ENCODE results near the gene MS4A6A. TPM values are rescaled to one million over a fixed set of nuclear protein-coding genes. Genes with fewer than 3 reads are reported as not detected.

Gene MS4A6A
- total RNA-seq, 1 experiment from 2014 or later = not detected

GRCh38 chr11:60124802-60125432, 58.0 kb downstream of the MS4A6A start:
- no peaks in the 10 kb centered on the region for H3K27me3 ChIP-seq (ENCODE audit: insufficient read depth, low read length)
- H2BK12ac ChIP-seq (ENCODE audit: insufficient read length, low read depth, low read length) = no peak overlapping the region
- no peaks in the 10 kb centered on the region for H3K36me3 Mint-ChIP-seq (ENCODE audit: insufficient read depth in 1 of 3, low read depth in 3 of 3)
- H3K14ac ChIP-seq (ENCODE audit: insufficient read depth, low read length) = no peak overlapping the region
- WGBS (ENCODE audit: extremely low coverage, insufficient read length, low lambda C conversion rate) = no CpG with 5 or more reads among the region's 11 CpGs
- no peak overlapping the region for H3K56ac ChIP-seq (ENCODE audit: insufficient read length, low read depth, low read length)
- no peak for TF ChIP-seq CTCF (conservative IDR thresholded peaks at IDR 0.05)
- H3K23ac ChIP-seq (ENCODE audit: insufficient read length, low read depth, low read length) = no peak overlapping the region
- H3K79me2 ChIP-seq (ENCODE audit: insufficient read depth, low read length) = no peaks in the 10 kb centered on the region
- no peaks in the 10 kb centered on the region for H3K27me3 Mint-ChIP-seq (ENCODE audit: low read depth)
- DNase-seq = no peak
- no peak overlapping the region for H2BK120ac ChIP-seq (ENCODE audit: low read depth, low read length, poor library complexity, severe bottlenecking)
- peaks cover 3% of the 10 kb centered on the region in 2 experiments; a peak in 3 of 5 replicates for H3K9me3 Mint-ChIP-seq
- no peak overlapping the region for H4K8ac ChIP-seq (replicated peaks; ENCODE audit: insufficient read length, low read depth, low read length)
- no peaks in the 10 kb centered on the region for H3K9me3 ChIP-seq (ENCODE audit: control insufficient read depth, low read depth, low read length)
- H2AFZ ChIP-seq (ENCODE audit: low read length) = no peak overlapping the region
- H3K27ac Mint-ChIP-seq = peak overlapping the region; percentile 35 to 72 (median 66); a peak in 4 of 7 replicates
- no peak overlapping the region for H3K4ac ChIP-seq (ENCODE audit: low read depth, low read length)
- H3K4me2 ChIP-seq (ENCODE audit: insufficient read depth, insufficient read length, low read length) = no peak overlapping the region
- H4K20me1 ChIP-seq (ENCODE audit: control insufficient read depth, insufficient read depth, insufficient read length) = no peaks in the 10 kb centered on the region
- H4K5ac ChIP-seq (ENCODE audit: insufficient read length, low read depth, low read length) = no peak overlapping the region
- 0 out of 2 replicates have a peak, but pooled peaks cover 4% of the 10 kb centered on the region for H3K4me1 ChIP-seq (ENCODE audit: insufficient read depth, low read length)
- H4K91ac ChIP-seq (ENCODE audit: insufficient read length, low read depth, low read length) = no peak overlapping the region
- H3K18ac ChIP-seq (ENCODE audit: insufficient read length, low read depth, low read length) = no peak overlapping the region
- no peak overlapping the region for H3K27ac ChIP-seq (ENCODE audit: insufficient read length, low read depth, low read length)
- no peak overlapping the region for H3T11ph ChIP-seq (ENCODE audit: low read length)
- no peak overlapping the region for H2AK5ac ChIP-seq (ENCODE audit: insufficient read length, low read length)
- no peak overlapping the region for H2BK20ac ChIP-seq (ENCODE audit: low read depth, low read length, poor library complexity, severe bottlenecking)
- peaks cover 35 to 42% of the 10 kb centered on the region in 2 experiments for H3K4me1 Mint-ChIP-seq
- H2BK5ac ChIP-seq (ENCODE audit: insufficient read length, low read length) = no peak overlapping the region
- no peak overlapping the region for H3K4me3 Mint-ChIP-seq
- no peaks in the 10 kb centered on the region for H3K79me1 ChIP-seq (ENCODE audit: insufficient read depth, low read depth, low read length, poor library complexity, severe bottlenecking)
- no peaks in the 10 kb centered on the region for H3K23me2 ChIP-seq (ENCODE audit: insufficient read length, low read depth, low read length, poor library complexity, severe bottlenecking)
- no peak overlapping the region for H3K9ac ChIP-seq (ENCODE audit: extremely low read depth, insufficient read length, low read length)
- no peak overlapping the region for H2BK15ac ChIP-seq (ENCODE audit: low read depth, low read length)

Small RNA genes lying within 50 kb of the gene (microRNA-seq; reads per million reads assigned to microRNA genes)
- not detected for gene MIR6503 (ENCODE audit: borderline microRNAs expressed)

Other genes with a start within 250 kb of the MS4A6A start
- gene OOSP1, start 244.7 kb downstream of the MS4A6A start, total RNA-seq (2021) = not detected in 2 replicates
- gene OOSP4A, start 219.1 kb downstream of the MS4A6A start, total RNA-seq (2021) = not detected in 2 replicates
- not detected in 2 replicates for gene OOSP4B, start 165.9 kb downstream of the MS4A6A start, total RNA-seq (2021)
- gene OOSP2, start 142.7 kb downstream of the MS4A6A start, total RNA-seq (2021) = not detected in 2 replicates
- gene MS4A3, start 126.4 kb downstream of the MS4A6A start, total RNA-seq (2021) = not detected in 2 replicates
- not detected in 2 replicates for gene MS4A2, start 94.4 kb downstream of the MS4A6A start, total RNA-seq (2021)
- 0.42 TPM in 1 of 2 replicates, not detected in the other for gene MS4A4E, start 60.1 kb upstream of the MS4A6A start, total RNA-seq (2021)
- not detected in 2 replicates for gene MS4A4A, start 97.6 kb upstream of the MS4A6A start, total RNA-seq (2021)
- gene MS4A6E, start 144.2 kb upstream of the MS4A6A start, total RNA-seq (2021) = not detected in 2 replicates
- gene MS4A7, start 195.4 kb upstream of the MS4A6A start, total RNA-seq (2021) = not detected in 2 replicates
- not detected in 2 replicates for gene MS4A14, start 213.4 kb upstream of the MS4A6A start, total RNA-seq (2021)
- gene MS4A5, start 246.5 kb upstream of the MS4A6A start, total RNA-seq (2021) = not detected in 2 replicates